Naive thymus-derived CD4-positive, alpha-beta T cell (primary cell): Measurements from ENCODE around the gene ING3. TPM values are rescaled to one million over a fixed set of nuclear protein-coding genes. Genes with fewer than 3 reads are reported as not detected.

Experiments
- ATAC-seq: fragments of 150-1000 bp; cut with Tn5 transposase; 2 replicates; pipeline ENCODE4 v1.10.0; 2021; ENCODE audit warnings: mild to moderate bottlenecking, moderate library complexity
- CTCF ChIA-PET: fragments of 350-600 bp; sonication (Branson Sonifier 250); formaldehyde crosslinking; loops from one replicate; lab custom pipeline; 2021; ENCODE audit warnings: antibody characterized with exemption; lab: Charles Lee
- POLR2A ChIA-PET: fragments of 350-600 bp; sonication (Branson Sonifier 250); formaldehyde crosslinking; loops from one replicate; lab custom pipeline; 2021; ENCODE audit warnings: antibody characterized with exemption, inconsistent platforms; lab: Charles Lee
- DNase-seq, 9 donors: peaks; one replicate each; pipeline versions ENCODE4 v3.0.0 to v3.0.0-alpha.2; 2020 to 2022; ENCODE audit warnings: mixed read lengths in 1 of 9
- H3K27ac ChIP-seq: one replicate; pipeline ENCODE4 v1.7.0; 2013; ENCODE audit warnings: mild to moderate bottlenecking, low read depth, low read length, moderate library complexity
- H3K27me3 ChIP-seq, 2 donors: one replicate each; pipeline ENCODE4 v1.7.0; 2013; ENCODE audit warnings: low read length in 2 of 2, mild to moderate bottlenecking in 2 of 2, moderate library complexity in 2 of 2; ENCODE audit not compliant: control insufficient read depth in 2 of 2, insufficient read depth in 2 of 2
- H3K36me3 ChIP-seq, 3 experiments: 1 replicate in 2 of 3; 2 replicates in 1 of 3; pipeline ENCODE4 v1.7.0; 2013; ENCODE audit warnings: low read length in 3 of 3, mild to moderate bottlenecking in 3 of 3, moderate library complexity in 1 of 3; ENCODE audit not compliant: insufficient read depth in 3 of 3, control insufficient read depth in 2 of 3
- H3K4me1 ChIP-seq, 2 donors: one replicate each; pipeline ENCODE4 v1.7.0; 2013; ENCODE audit warnings: low read length in 2 of 2, mild to moderate bottlenecking in 2 of 2, moderate library complexity in 1 of 2; ENCODE audit not compliant: control insufficient read depth in 2 of 2, insufficient read depth in 2 of 2
- H3K4me3 ChIP-seq: 2 replicates; pipeline ENCODE4 v1.7.0; 2013; ENCODE audit warnings: mild to moderate bottlenecking, low read length
- H3K9me3 ChIP-seq, 3 experiments: 1 replicate in 2 of 3; 2 replicates in 1 of 3; pipeline ENCODE4 v1.7.0; 2013; ENCODE audit warnings: low read length in 3 of 3; ENCODE audit not compliant: control insufficient read depth in 2 of 3
- H3K27ac Mint-ChIP-seq, 9 donors: one replicate each; pipeline ENCODE4 v1.8.0; 2020 to 2022; ENCODE audit warnings: mixed read lengths in 9 of 9, mild to moderate bottlenecking in 8 of 9, moderate library complexity in 5 of 9, inconsistent platforms in 2 of 9
- H3K27me3 Mint-ChIP-seq, 5 donors: one replicate each; pipeline ENCODE4 v1.8.0; 2021 to 2022; ENCODE audit warnings: mixed read lengths in 5 of 5, mild to moderate bottlenecking in 1 of 5
- H3K36me3 Mint-ChIP-seq, 5 donors: one replicate each; pipeline ENCODE4 v1.8.0; 2020 to 2022; ENCODE audit warnings: mixed read lengths in 5 of 5, mild to moderate bottlenecking in 3 of 5, inconsistent platforms in 1 of 5
- H3K4me1 Mint-ChIP-seq, 7 donors: one replicate each; pipeline ENCODE4 v1.8.0; 2020 to 2022; ENCODE audit warnings: mixed read lengths in 7 of 7, mild to moderate bottlenecking in 3 of 7, inconsistent platforms in 1 of 7
- H3K4me3 Mint-ChIP-seq, 10 donors: one replicate each; pipeline ENCODE4 v1.8.0; 2020 to 2022; ENCODE audit warnings: mild to moderate bottlenecking in 10 of 10, mixed read lengths in 10 of 10, moderate library complexity in 6 of 10, inconsistent platforms in 2 of 10
- H3K9me3 Mint-ChIP-seq, 11 donors: one replicate each; pipeline ENCODE4 v1.8.0; 2020 to 2022; ENCODE audit warnings: mixed read lengths in 11 of 11, mild to moderate bottlenecking in 4 of 11, inconsistent platforms in 1 of 11, moderate library complexity in 1 of 11
- intact Hi-C, 2 donors: fragments of 100-400 bp; cut with micrococcal nuclease; formaldehyde crosslinking; loops; one replicate each; pipeline ENCODE4 v1.15.1; 2023
- polyA plus RNA-seq, 2 donors: library from polyadenylated mRNA; unstranded; fragments of 300-500 nt; fragmentation: Illumina TruSeq; gene quantifications; one replicate each; pipeline ENCODE4 v1.2.3, GENCODE V29; 2021
- total RNA-seq, 6 experiments: library from RNA in 5 of 6; stranded (reverse) in 5 of 6; gene quantifications; 1 replicate in 5 of 6; 2 replicates in 1 of 6; pipeline ENCODE4 v1.2.3 and lab custom pipeline; 2021 to 2026

ING3 gene
- total and polyA plus RNA-seq, 7 experiments from 2014 or later, result 26.4 to 36.1 (median 29.9) TPM

- H3K27me3 ChIP-seq, result no peaks in the 10 kb centered on the region
- no peaks in the 10 kb centered on the region for H3K36me3 ChIP-seq
- intact Hi-C loops, result no loop called here
- no peak overlapping the region for H3K4me3 ChIP-seq
- H3K9me3 Mint-ChIP-seq, result no peaks in the 10 kb centered on the region
- ChIA-PET POLR2A (interaction anchor here (0.7 kb wide), 1 partner anchor 38 kb away, joined by 3 read pairs; no protein-coding TSS in a partner anchor), CTCF (no interaction called here)
- no peaks in the 10 kb centered on the region for H3K4me1 Mint-ChIP-seq
- DNase-seq (no peak), ATAC-seq (no peak)
- no peaks in the 10 kb centered on the region for H3K36me3 Mint-ChIP-seq
- no peak overlapping the region for H3K27ac ChIP-seq
- no peak overlapping the region for H3K27ac Mint-ChIP-seq
- no peak overlapping the region for H3K4me3 Mint-ChIP-seq
- H3K9me3 ChIP-seq, result no peaks in the 10 kb centered on the region
- H3K4me1 ChIP-seq, result no peaks in the 10 kb centered on the region
- H3K27me3 Mint-ChIP-seq, result peaks cover 14 to 26% (median 21%) of the 10 kb centered on the region in 5 donors
These were observed 29.8 kb upstream of the ING3 start for GRCh38 chr7:120920591-120921274.

DNA sequence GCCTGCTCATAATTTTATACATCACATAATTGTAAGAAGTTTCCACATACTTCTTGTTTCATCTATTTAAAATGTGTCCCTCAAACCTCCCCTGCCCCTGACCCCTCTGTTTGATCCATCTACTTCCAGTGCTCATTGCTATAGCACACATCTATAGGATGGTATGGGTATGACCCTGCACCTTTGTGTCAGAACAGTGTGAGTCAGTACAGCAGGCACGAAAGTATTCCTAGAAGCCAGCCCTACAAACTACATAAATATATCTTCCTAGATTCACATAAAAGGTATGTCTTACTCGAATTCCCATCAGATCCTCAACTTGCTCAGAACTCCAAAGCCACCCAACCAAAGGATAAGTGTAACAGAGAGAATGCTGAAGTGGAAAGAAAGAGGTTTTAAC lies 25.7 kb upstream of the ING3 start:
- Histone ChIP-seq H3K4me3 (no peak overlapping the region), H3K27me3 (no peaks in the 10 kb centered on the region), H3K36me3 (no peaks in the 10 kb centered on the region), H3K4me1 (no peaks in the 10 kb centered on the region), H3K9me3 (no peaks in the 10 kb centered on the region), H3K27ac (no peak overlapping the region)
- Mint-ChIP-seq H3K9me3 (peaks cover 0 to 2% (median 0%) of the 10 kb centered on the region in 11 donors), H3K36me3 (no peaks in the 10 kb centered on the region), H3K4me3 (no peak overlapping the region), H3K27ac (no peak overlapping the region), H3K4me1 (no peaks in the 10 kb centered on the region), H3K27me3 (peaks cover 22 to 29% (median 24%) of the 10 kb centered on the region in 5 donors)
- ChIA-PET CTCF (no interaction called here), POLR2A (no interaction called here)
- DNase-seq (no peak), ATAC-seq (no peak)
- intact Hi-C loops, result no loop called here

- ATAC-seq (no peak), DNase-seq (no peak)
- POLR2A ChIA-PET, result no interaction called here
- intact Hi-C loops, result no loop called here
- Mint-ChIP-seq H3K4me3 (no peak overlapping the region), H3K27ac (no peak overlapping the region), H3K36me3 (no peaks in the 10 kb centered on the region), H3K9me3 (peaks cover 0 to 2% (median 0%) of the 10 kb centered on the region in 11 donors), H3K27me3 (peaks cover 22 to 29% (median 27%) of the 10 kb centered on the region in 5 donors), H3K4me1 (no peaks in the 10 kb centered on the region)
- no peak overlapping the region for H3K27ac ChIP-seq
- H3K9me3 ChIP-seq, result no peaks in the 10 kb centered on the region
- H3K27me3 ChIP-seq, result no peaks in the 10 kb centered on the region
- H3K4me3 ChIP-seq, result no peak overlapping the region
- no peaks in the 10 kb centered on the region for H3K36me3 ChIP-seq
- no peaks in the 10 kb centered on the region for H3K4me1 ChIP-seq
- CTCF ChIA-PET, result no interaction called here
These were observed 25.2 kb upstream of the ING3 start for GRCh38 chr7:120925392-120925791.

DNA sequence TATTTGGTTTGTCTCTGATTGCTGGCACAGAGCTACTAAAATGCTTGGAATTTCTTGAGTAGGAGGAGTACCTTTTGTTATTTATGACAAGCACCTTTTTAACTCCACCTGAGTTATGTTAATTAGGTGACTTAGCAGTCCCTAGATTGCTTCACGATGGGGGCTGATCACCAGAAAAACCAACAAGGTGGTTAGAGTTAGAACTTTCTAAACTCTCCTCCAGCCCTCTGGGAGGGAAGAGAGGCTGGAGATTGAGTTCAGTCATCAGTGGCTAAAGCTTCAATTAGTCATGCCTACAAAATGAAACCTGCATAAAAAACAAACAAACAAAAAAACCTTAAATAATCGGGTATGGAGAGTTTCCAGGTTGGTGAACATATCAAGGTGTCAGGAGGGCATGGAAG lies 23.6 kb upstream of the ING3 start:
- Histone ChIP-seq H3K4me3 (no peak overlapping the region), H3K27ac (no peak overlapping the region), H3K27me3 (no peaks in the 10 kb centered on the region), H3K4me1 (no peaks in the 10 kb centered on the region), H3K36me3 (no peaks in the 10 kb centered on the region), H3K9me3 (no peaks in the 10 kb centered on the region)
- no peak for DNase-seq
- POLR2A ChIA-PET, result no interaction called here
- intact Hi-C loops, result no loop called here
- H3K27me3 Mint-ChIP-seq, result peaks cover 25 to 37% (median 36%) of the 10 kb centered on the region in 5 donors
- peaks cover 0 to 2% (median 0%) of the 10 kb centered on the region in 11 donors for H3K9me3 Mint-ChIP-seq
- ATAC-seq, result no peak
- no peaks in the 10 kb centered on the region for H3K4me1 Mint-ChIP-seq
- no peak overlapping the region for H3K4me3 Mint-ChIP-seq
- no peak overlapping the region for H3K27ac Mint-ChIP-seq
- no peaks in the 10 kb centered on the region for H3K36me3 Mint-ChIP-seq
- CTCF ChIA-PET, result interaction anchor here (1.2 kb wide), 1 partner anchor 12 kb away, joined by 3 read pairs; no protein-coding TSS in a partner anchor

DNA sequence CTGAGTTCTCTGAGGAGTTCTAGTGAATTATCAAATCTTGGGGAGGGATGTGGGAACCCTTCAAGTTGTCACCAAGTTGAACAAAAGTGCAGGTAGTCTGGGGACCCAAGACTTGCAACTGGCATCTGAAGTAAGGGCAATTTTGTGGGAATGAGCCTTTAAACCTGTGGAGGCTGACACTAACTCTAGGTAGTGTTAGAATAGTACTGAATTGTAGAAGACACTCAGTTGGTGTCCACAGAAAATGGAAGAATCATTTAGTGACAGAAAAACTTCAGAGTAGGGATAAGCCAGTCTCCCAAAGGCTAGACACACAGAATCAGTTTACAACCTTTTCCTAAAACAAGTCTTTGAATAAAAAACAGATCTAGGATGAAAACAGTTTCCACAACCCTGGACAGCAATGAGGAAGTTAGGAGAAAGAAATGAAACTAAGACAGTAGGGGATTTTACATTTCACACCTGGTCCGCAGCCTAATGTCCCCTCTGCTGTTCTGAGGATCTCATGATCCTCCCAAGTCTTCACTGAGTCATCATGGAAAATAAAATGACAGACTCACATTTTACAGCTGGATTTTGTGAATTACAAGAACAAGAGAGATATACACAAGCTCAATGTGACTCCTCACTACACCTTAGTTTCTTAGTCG lies 23.0 kb upstream of the ING3 start:
- ChIA-PET POLR2A (no interaction called here), CTCF (no interaction called here)
- Histone ChIP-seq H3K36me3 (no peaks in the 10 kb centered on the region), H3K9me3 (no peaks in the 10 kb centered on the region), H3K27ac (no peak overlapping the region), H3K27me3 (no peaks in the 10 kb centered on the region), H3K4me1 (no peaks in the 10 kb centered on the region), H3K4me3 (no peak overlapping the region)
- Mint-ChIP-seq H3K27me3 (peaks cover 25 to 39% (median 36%) of the 10 kb centered on the region in 5 donors), H3K36me3 (no peaks in the 10 kb centered on the region), H3K4me1 (no peaks in the 10 kb centered on the region), H3K4me3 (no peak overlapping the region), H3K9me3 (peaks cover 0 to 2% (median 0%) of the 10 kb centered on the region in 11 donors), H3K27ac (no peak overlapping the region)
- ATAC-seq (no peak), DNase-seq (no peak)
- intact Hi-C loops, result no loop called here

- no peaks in the 10 kb centered on the region for H3K4me1 Mint-ChIP-seq
- no peak overlapping the region for H3K4me3 Mint-ChIP-seq
- DNase-seq (no peak), ATAC-seq (no peak)
- H3K9me3 Mint-ChIP-seq, result peaks cover 0 to 2% (median 0%) of the 10 kb centered on the region in 11 donors
- Histone ChIP-seq H3K27me3 (no peaks in the 10 kb centered on the region), H3K4me1 (no peaks in the 10 kb centered on the region), H3K4me3 (no peak overlapping the region), H3K9me3 (no peaks in the 10 kb centered on the region), H3K36me3 (no peaks in the 10 kb centered on the region), H3K27ac (no peak overlapping the region)
- POLR2A ChIA-PET, result no interaction called here
- CTCF ChIA-PET, result no interaction called here
- H3K27ac Mint-ChIP-seq, result no peak overlapping the region
- peaks cover 15 to 37% (median 20%) of the 10 kb centered on the region in 5 donors for H3K27me3 Mint-ChIP-seq
- H3K36me3 Mint-ChIP-seq, result no peaks in the 10 kb centered on the region
- intact Hi-C loops, result no loop called here
These were observed 19.3 kb upstream of the ING3 start for GRCh38 chr7:120931243-120931642.
